IMR-90 (cell line): ENCODE results near the gene PSMD14. TPM values are rescaled to one million over a fixed set of nuclear protein-coding genes. Genes with fewer than 3 reads are reported as not detected.
A peak's percentile ranks its signal among the peaks of the same experiment; 100 is the strongest.

Experiments used
- ATAC-seq: fragments of 200-7000 bp; cut with Tn5 transposase; 2 replicates; pipeline ENCODE4 v1.9.1; 2020; ENCODE audit warnings: low read depth, mild to moderate bottlenecking, moderate library complexity
- BruUV-seq: library from RNA; stranded (reverse); fragments of 400-500 nt; replicated peaks from 2 replicates; lab custom pipeline; 2021; lab: Mats Ljungman, UMichigan
- CTCF ChIA-PET: fragments of 300-600 bp; formaldehyde crosslinking; extraction: SDS; loops from one replicate; lab custom pipeline; 2021; ENCODE audit warnings: antibody characterized with exemption; lab: Yijun Ruan, JAX
- POLR2A ChIA-PET: fragments of 300-600 bp; sonication (Branson Sonifier 250); formaldehyde crosslinking; loops from one replicate; lab custom pipeline; 2022; ENCODE audit warnings: antibody characterized with exemption; ENCODE audit not compliant: unreplicated experiment; lab: Charles Lee
- DNase-seq: peaks from one replicate; pipeline ENCODE4 v3.0.0; 2013
- H2AFZ ChIP-seq: replicated peaks from 2 replicates; pipeline ENCODE3; 2013; ENCODE audit warnings: low read length, mild to moderate bottlenecking; ENCODE audit not compliant: poor library complexity
- H2AK5ac ChIP-seq: 2 replicates; pipeline ENCODE4 v1.6.1; 2013; ENCODE audit warnings: low read depth, low read length, inconsistent platforms
- H2AK9ac ChIP-seq: replicated peaks from 2 replicates; pipeline ENCODE3; 2013; ENCODE audit warnings: mild to moderate bottlenecking, low read depth, low read length, moderate library complexity; ENCODE audit not compliant: poor library complexity
- H2BK120ac ChIP-seq: 2 replicates; pipeline ENCODE4 v1.6.1; 2013; ENCODE audit warnings: low read depth, low read length, inconsistent platforms
- H2BK15ac ChIP-seq: 3 replicates; pipeline ENCODE4 v1.6.1; 2013; ENCODE audit warnings: low read depth, low read length, inconsistent platforms
- H2BK20ac ChIP-seq: 2 replicates; pipeline ENCODE4 v1.6.1; 2013; ENCODE audit warnings: low read depth, mild to moderate bottlenecking, inconsistent platforms, low read length, moderate library complexity
- H2BK5ac ChIP-seq: 2 replicates; pipeline ENCODE4 v1.6.1; 2013; ENCODE audit warnings: mild to moderate bottlenecking, low read depth, low read length, inconsistent platforms; ENCODE audit not compliant: poor library complexity, severe bottlenecking
- H3K14ac ChIP-seq: replicated peaks from 2 replicates; pipeline ENCODE4 v1.6.1; 2013; ENCODE audit warnings: low read depth, low read length, inconsistent platforms
- H3K18ac ChIP-seq: 2 replicates; pipeline ENCODE4 v1.6.1; 2013; ENCODE audit warnings: low read depth, low read length, control low read depth
- H3K23ac ChIP-seq: 2 replicates; pipeline ENCODE4 v1.6.1; 2013; ENCODE audit warnings: low read depth, low read length, inconsistent platforms
- H3K27ac ChIP-seq: 2 replicates; pipeline ENCODE4 v1.5.1; 2013; ENCODE audit warnings: mild to moderate bottlenecking, control low read depth, low read length; ENCODE audit not compliant: insufficient read depth
- H3K27me3 ChIP-seq: 2 replicates; pipeline ENCODE4 v1.6.1; 2013; ENCODE audit warnings: low read length; ENCODE audit not compliant: control insufficient read depth, insufficient read depth
- H3K36me3 ChIP-seq: 2 replicates; pipeline ENCODE4 v1.6.1; 2013; ENCODE audit warnings: low read length, mixed read lengths; ENCODE audit not compliant: control insufficient read depth, insufficient read depth
- H3K4ac ChIP-seq: 2 replicates; pipeline ENCODE4 v1.6.1; 2013; ENCODE audit warnings: low read depth, low read length, inconsistent platforms
- H3K4me1 ChIP-seq: 2 replicates; pipeline ENCODE4 v1.6.1; 2013; ENCODE audit warnings: low read length, mixed read lengths; ENCODE audit not compliant: control insufficient read depth, insufficient read depth
- H3K4me2 ChIP-seq: 2 replicates; pipeline ENCODE4 v1.6.1; 2013; ENCODE audit warnings: low read depth, mild to moderate bottlenecking, control low read depth, low read length, moderate library complexity
- H3K4me3 ChIP-seq: 2 replicates; pipeline ENCODE4 v1.5.1; 2013; ENCODE audit warnings: low read depth, mild to moderate bottlenecking, control low read depth, low read length, moderate library complexity; ENCODE audit not compliant: insufficient read depth
- H3K56ac ChIP-seq: 2 replicates; pipeline ENCODE4 v1.6.1; 2013; ENCODE audit warnings: low read length, inconsistent platforms; ENCODE audit not compliant: insufficient read depth; ENCODE audit errors: extremely low read depth
- H3K79me1 ChIP-seq, 2 experiments: 2 replicates each; pipeline ENCODE4 v1.6.1; 2013; ENCODE audit warnings: low read length in 2 of 2, inconsistent platforms in 1 of 2, low read depth in 1 of 2
- H3K9ac ChIP-seq: 2 replicates; pipeline ENCODE4 v1.6.1; 2013; ENCODE audit warnings: low read depth, low read length, control low read depth
- H3K9me1 ChIP-seq: 2 replicates; pipeline ENCODE4 v1.6.1; 2013; ENCODE audit warnings: low read length, inconsistent platforms; ENCODE audit not compliant: insufficient read depth
- H3K9me3 ChIP-seq: 2 replicates; pipeline ENCODE4 v1.6.1; 2013; ENCODE audit warnings: low read length; ENCODE audit not compliant: control insufficient read depth, insufficient read depth
- H4K20me1 ChIP-seq: 2 replicates; pipeline ENCODE4 v1.6.1; 2013; ENCODE audit warnings: low read length, inconsistent platforms; ENCODE audit not compliant: insufficient read depth
- H4K5ac ChIP-seq: 2 replicates; pipeline ENCODE4 v1.6.1; 2013; ENCODE audit warnings: mild to moderate bottlenecking, low read depth, low read length, control low read depth
- H4K8ac ChIP-seq, 2 experiments: 2 replicates each; pipeline ENCODE4 v1.6.1; 2013; ENCODE audit warnings: low read depth in 2 of 2, low read length in 2 of 2, control low read depth in 1 of 2, inconsistent platforms in 1 of 2
- H4K91ac ChIP-seq: 2 replicates; pipeline ENCODE4 v1.6.1; 2013; ENCODE audit warnings: low read depth, low read length, inconsistent platforms; ENCODE audit not compliant: insufficient read depth
- CEBPB ChIP-seq: IDR thresholded peaks from 2 replicates; pipeline ENCODE4 v1.6.1; 2012; ENCODE audit warnings: low read depth, low read length, improper control_type of control experiment
- CTCF ChIP-seq: conservative IDR thresholded peaks from 2 replicates; pipeline ENCODE4 v1.5.1; 2012; ENCODE audit warnings: mild to moderate bottlenecking, low read depth, low read length, improper control_type of control experiment
- MAFK ChIP-seq: IDR thresholded peaks from 2 replicates; pipeline ENCODE4 v1.6.1; 2012; ENCODE audit warnings: low read depth, low read length, improper control_type of control experiment
- MXI1 ChIP-seq: IDR thresholded peaks from 2 replicates; pipeline ENCODE4 v1.6.1; 2012; ENCODE audit warnings: low read depth, mild to moderate bottlenecking, low read length, moderate library complexity, borderline replicate concordance
- POLR2A ChIP-seq: IDR thresholded peaks from 2 replicates; pipeline ENCODE4 v1.6.1; 2012; ENCODE audit warnings: mild to moderate bottlenecking, low read depth, low read length
- SMC3 ChIP-seq: fragments of 150-350 bp; IDR thresholded peaks from 2 replicates; pipeline ENCODE4 v1.6.1; 2016; ENCODE audit warnings: low read depth, mild to moderate bottlenecking, antibody characterized with exemption, low read length, moderate library complexity
- USF2 ChIP-seq: fragments of 150-350 bp; IDR thresholded peaks from 2 replicates; pipeline ENCODE4 v1.6.1; 2017; ENCODE audit warnings: mild to moderate bottlenecking, antibody characterized with exemption, low read length, low read depth
- WGBS, 2 experiments: methylation state at CpG; one replicate each; pipeline versions ENCODE4 v1.1.5 to v1.1.7; 2013; ENCODE audit warnings: missing lambda C conversion rate in 2 of 2; ENCODE audit not compliant: insufficient read length in 1 of 2; ENCODE audit errors: extremely low coverage in 2 of 2; 5-methylcytosine and 5-hydroxymethylcytosine counted together
- dilution Hi-C: fragments of 300-500 bp; cut with HindIII; formaldehyde crosslinking; loops from one replicate; pipeline ENCODE4 v1.14.3; 2018; ENCODE audit warnings: low sequenced_read_pairs; ENCODE audit not compliant: unreplicated experiment
- in situ Hi-C: fragments of 300-500 bp; cut with MboI; formaldehyde crosslinking; loops from 3 replicates; pipeline ENCODE4 v1.14.3; 2019; ENCODE audit warnings: low sequenced_read_pairs, inconsistent platforms, mixed read lengths
- intact Hi-C: fragments of 100-400 bp; cut with micrococcal nuclease; formaldehyde crosslinking; loops from 2 replicates; pipeline ENCODE4 v1.10.0; 2022
- polyA plus RNA-seq, 3 experiments: library from polyadenylated mRNA; depleted of rRNA; stranded (reverse); fragments of >200 nt; gene quantifications; 2 replicates each; pipeline ENCODE4 v1.2.3, GENCODE V29; 2012; ENCODE audit warnings: low replicate concordance in 1 of 3
- total RNA-seq: library from RNA; depleted of rRNA; stranded (reverse); fragments of >200 nt; gene quantifications from 2 replicates; pipeline ENCODE4 v1.2.3, GENCODE V29; 2012

The PSMD14 gene
- total and polyA plus RNA-seq, 2 of the 4 experiments (the other 2 are of a cell fraction) = 59.3 to 110 TPM

DNA sequence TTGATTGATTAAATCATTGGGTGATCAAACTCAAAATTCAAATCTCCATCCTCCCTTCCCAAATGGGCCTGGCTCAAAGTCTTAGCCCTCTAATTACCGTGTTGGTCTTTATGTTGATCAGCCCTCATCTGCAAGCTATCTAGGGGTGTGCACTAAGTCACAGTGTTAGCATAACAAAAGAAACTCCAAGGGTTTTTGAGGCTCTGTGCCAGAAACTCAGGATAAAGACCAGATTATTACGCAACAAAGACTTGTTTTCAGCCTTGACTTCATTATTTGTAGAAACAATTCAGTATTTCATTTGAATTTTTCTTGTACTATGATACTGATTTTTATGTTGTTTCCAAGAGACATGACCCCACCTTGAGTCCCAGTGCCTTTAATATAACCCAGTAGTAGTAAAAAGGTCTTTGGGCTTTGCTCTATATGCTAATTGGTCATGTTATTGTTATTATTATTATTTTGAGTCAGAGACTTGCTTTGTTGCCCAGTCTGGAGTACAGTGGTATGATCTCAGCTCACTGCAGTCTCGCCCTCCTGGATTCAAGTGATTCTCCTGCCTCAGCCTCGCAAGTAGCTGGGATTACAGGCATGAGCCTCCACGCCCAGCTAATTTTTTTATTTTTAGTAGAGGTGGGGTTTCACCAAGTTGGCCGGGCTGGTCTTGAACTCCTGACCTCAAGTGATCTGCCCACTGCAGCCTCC is 13.9 kb downstream of the PSMD14 start:
- H3K23ac ChIP-seq = no peak overlapping the region
- no peak overlapping the region for H2AFZ ChIP-seq
- H3K4me2 ChIP-seq = no peak overlapping the region
- no peaks in the 10 kb centered on the region; the same call in 1 of the 2 replicates for H4K20me1 ChIP-seq
- H3K4me3 ChIP-seq = no peak overlapping the region
- H3K27ac ChIP-seq = no peak overlapping the region
- no peak overlapping the region for H4K91ac ChIP-seq
- no peak overlapping the region for H2BK15ac ChIP-seq
- H3K14ac ChIP-seq = no peak overlapping the region
- peaks cover 22 to 28% of the 10 kb centered on the region in 2 experiments for H3K79me1 ChIP-seq
- ChIA-PET CTCF (no interaction called here), POLR2A (no interaction called here)
- dilution Hi-C loops (no loop called here), in situ Hi-C loops (no loop called here), intact Hi-C loops (no loop called here)
- no peak overlapping the region for H3K4ac ChIP-seq
- DNase-seq (no peak), ATAC-seq (no peak)
- TF ChIP-seq CEBPB = peak; percentile 91
- TF ChIP-seq POLR2A = no peak
- TF ChIP-seq SMC3 = no peak
- TF ChIP-seq MXI1 = no peak
- TF ChIP-seq MAFK = no peak
- no peak for TF ChIP-seq CTCF
- TF ChIP-seq USF2 = no peak
- no peak overlapping the region for H3K56ac ChIP-seq
- WGBS, 2 experiments = 100% methylated on average over 1 of the region's 6 CpGs; no CpG with 5 or more reads in 1 of the 2 experiments
- no peak overlapping the region for H2BK120ac ChIP-seq
- no peak overlapping the region for H2BK5ac ChIP-seq
- H3K18ac ChIP-seq = no peak overlapping the region
- no peaks in the 10 kb centered on the region for H3K9me1 ChIP-seq
- H3K27me3 ChIP-seq = no peaks in the 10 kb centered on the region
- no peak overlapping the region for H2BK20ac ChIP-seq
- H3K36me3 ChIP-seq = peaks cover 5% of the 10 kb centered on the region; the same call in 1 of the 2 replicates
- no peak overlapping the region for H2AK5ac ChIP-seq
- no peak overlapping the region for H4K8ac ChIP-seq
- H3K9me3 ChIP-seq = no peaks in the 10 kb centered on the region
- no TSS peak for BruUV-seq
- H3K4me1 ChIP-seq = no peaks in the 10 kb centered on the region
- no peak overlapping the region for H4K5ac ChIP-seq
- no peak overlapping the region for H3K9ac ChIP-seq
- no peak overlapping the region for H2AK9ac ChIP-seq
